Measurements from ENCODE around the gene RRP1.

- TF ChIP-seq CTCF (conservative IDR thresholded peaks at IDR 0.05; ENCODE audit: low read depth, low read length) = no peak
- TF ChIP-seq EZH2phosphoT487 (IDR thresholded peaks at IDR 0.05; ENCODE audit: borderline replicate concordance, low read length) = no peak
- TF ChIP-seq EZH2 (IDR thresholded peaks at IDR 0.05; ENCODE audit: low read length, unreplicated experiment) = no peak
Measured at GRCh38 chr21:43840259-43840658, 50.9 kb downstream of the RRP1 start.
